Subcutaneous adipose tissue (tissue), 4 donors: ENCODE results near the gene CYB561D1. TPM values are rescaled to one million over a fixed set of nuclear protein-coding genes. Genes with fewer than 3 reads are reported as not detected.

Experiments used
- total RNA-seq, 4 donors: library from RNA; depleted of rRNA; stranded (reverse); fragments of >200 nt; gene quantifications; one replicate each; pipeline ENCODE4 v1.1.0, GENCODE V29; 2016
- TF ChIP-seq, protein P1 (sequence below): fragments of 450-650 bp; IDR thresholded peaks from one replicate; pipeline ENCODE4 v1.5.1; 2016; ENCODE audit warnings: low read depth, mild to moderate bottlenecking, control low read depth, antibody characterized with exemption, moderate library complexity

The CYB561D1 gene
- total RNA-seq, 4 donors from 2014 or later, result 4.0 to 6.6 (median 5.5) TPM

DNA sequence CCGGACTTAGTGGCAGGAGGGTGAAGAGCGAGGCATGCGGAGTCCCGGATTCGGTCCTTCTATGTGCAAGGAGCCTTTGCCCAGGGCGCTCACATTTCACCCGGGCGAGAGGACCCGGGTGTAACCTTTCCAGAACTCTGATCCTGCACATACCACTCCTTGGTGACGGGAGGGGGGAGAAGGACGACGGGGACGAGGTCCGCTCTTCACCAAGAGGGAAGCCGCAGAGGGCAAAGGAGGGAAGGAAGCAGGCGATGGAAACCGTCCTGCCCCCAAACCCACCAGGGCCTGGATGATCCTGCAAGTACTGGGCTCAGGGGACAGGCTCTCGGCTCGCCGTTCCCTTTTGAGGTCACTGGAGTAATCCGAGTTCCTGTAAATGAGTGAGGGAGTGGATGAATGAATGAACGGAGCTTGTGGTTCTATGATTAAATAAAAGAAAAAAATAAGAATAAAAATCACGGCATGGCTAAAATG lies 26.6 kb upstream of the CYB561D1 start:
- TF ChIP-seq, protein P1, sequence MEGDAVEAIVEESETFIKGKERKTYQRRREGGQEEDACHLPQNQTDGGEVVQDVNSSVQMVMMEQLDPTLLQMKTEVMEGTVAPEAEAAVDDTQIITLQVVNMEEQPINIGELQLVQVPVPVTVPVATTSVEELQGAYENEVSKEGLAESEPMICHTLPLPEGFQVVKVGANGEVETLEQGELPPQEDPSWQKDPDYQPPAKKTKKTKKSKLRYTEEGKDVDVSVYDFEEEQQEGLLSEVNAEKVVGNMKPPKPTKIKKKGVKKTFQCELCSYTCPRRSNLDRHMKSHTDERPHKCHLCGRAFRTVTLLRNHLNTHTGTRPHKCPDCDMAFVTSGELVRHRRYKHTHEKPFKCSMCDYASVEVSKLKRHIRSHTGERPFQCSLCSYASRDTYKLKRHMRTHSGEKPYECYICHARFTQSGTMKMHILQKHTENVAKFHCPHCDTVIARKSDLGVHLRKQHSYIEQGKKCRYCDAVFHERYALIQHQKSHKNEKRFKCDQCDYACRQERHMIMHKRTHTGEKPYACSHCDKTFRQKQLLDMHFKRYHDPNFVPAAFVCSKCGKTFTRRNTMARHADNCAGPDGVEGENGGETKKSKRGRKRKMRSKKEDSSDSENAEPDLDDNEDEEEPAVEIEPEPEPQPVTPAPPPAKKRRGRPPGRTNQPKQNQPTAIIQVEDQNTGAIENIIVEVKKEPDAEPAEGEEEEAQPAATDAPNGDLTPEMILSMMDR, result no peak

GRCh38 chr1:109468061-109468460 lies 25.8 kb upstream of the CYB561D1 start:
- TF ChIP-seq, protein P1, result no peak

GRCh38 chr1:109468903-109469302 lies 25.0 kb upstream of the CYB561D1 start:
- TF ChIP-seq, protein P1, result no peak

DNA sequence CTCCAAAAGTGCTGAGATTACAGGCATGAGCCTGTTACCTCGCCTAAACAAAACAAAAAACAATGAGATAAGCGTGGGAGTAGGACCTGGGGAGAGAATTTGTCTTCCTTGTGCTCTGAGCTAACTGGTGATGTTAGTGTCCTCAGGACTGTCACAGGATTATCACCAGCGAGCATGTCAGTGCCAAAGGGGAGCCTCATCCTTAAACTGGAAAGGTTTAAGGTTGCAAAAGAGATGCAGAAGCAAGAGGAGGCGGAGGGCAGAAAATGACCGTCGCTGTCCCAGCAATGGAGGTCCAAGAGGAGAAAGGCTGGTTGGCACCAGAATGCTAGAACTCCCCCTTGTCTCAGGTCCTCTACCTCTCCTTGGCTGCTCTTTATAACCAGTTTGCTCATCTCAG lies 23.6 kb upstream of the CYB561D1 start:
- TF ChIP-seq, protein P1, result no peak

DNA sequence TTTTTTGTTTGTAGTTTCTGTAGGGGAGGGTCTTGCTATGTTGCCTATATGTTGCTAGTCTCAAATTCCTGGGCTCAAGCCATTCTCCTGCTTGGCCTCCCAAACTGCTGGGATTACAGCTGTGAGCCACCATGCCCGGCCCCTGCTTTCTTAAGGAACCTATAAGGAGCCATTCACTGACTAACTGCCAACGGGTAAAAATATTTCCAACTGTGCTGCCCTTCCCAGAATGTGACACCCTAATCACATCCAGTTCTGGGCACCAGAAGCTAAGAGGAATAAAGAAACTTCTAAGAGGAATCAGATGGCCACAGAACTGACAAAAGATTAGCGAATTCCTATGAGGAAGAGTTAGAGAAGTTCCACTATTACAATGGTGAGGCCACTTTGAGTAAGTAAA lies 21.1 kb upstream of the CYB561D1 start:
- TF ChIP-seq, protein P1, result no peak

DNA sequence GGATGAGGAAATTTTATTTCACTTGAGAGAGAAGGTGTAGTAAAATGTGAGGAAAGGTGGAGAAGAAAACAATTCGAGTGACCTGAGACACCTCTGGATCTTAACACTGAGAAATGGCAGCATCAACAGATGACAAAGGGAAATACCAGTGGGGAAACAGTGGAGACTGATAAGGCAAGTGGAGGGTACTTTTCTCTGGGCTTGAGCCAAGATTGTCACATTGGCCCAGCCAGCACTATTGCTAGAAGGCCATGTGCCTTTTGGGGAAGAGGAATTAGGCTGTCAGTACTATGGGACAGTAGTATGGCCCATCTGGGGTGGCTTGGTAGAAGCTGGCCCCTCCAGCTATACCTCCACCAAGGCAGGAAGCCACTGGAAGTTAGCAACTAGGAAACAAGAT lies 19.2 kb upstream of the CYB561D1 start:
- TF ChIP-seq, protein P1, result no peak

GRCh38 chr1:109475261-109475660 lies 18.6 kb upstream of the CYB561D1 start:
- TF ChIP-seq, protein P1, result no peak
